ENCODE data around the gene MED25.

- TF ChIP-seq CTCF (IDR thresholded peaks at IDR 0.05): no peak
- no peak for TF ChIP-seq POLR2A (IDR thresholded peaks at IDR 0.05)
- TF ChIP-seq POLR2AphosphoS5 (IDR thresholded peaks at IDR 0.05): no peak
These were observed 5.6 kb upstream of the MED25 start for GRCh38 chr19:49812452-49812996.

Data from prostate gland (tissue), 2 donors.